ENCODE data around the gene PCGF3. TPM values are rescaled to one million over a fixed set of nuclear protein-coding genes. Genes with fewer than 3 reads are reported as not detected.

The PCGF3 gene
- total RNA-seq, 2 experiments from 2014 or later, result 51.5 to 52.1 TPM

GRCh38 chr4:674172-675035, 31.2 kb upstream of the PCGF3 start, which contains the start of the genes ATP5ME and MYL5:
TSS of gene ATP5ME (minus strand) at chr4:674276. CDS start at chr4:674247, 29 bp downstream.
TSS of gene MYL5 (plus strand) at chr4:674542. CDS start at chr4:678027, 3,485 bp downstream.
- H3K27ac Mint-ChIP-seq, result peak within 1 kb of the TSS; percentile 80
- peak; percentile 98 for DNase-seq
- H3K27me3 Mint-ChIP-seq, result no peaks in the 10 kb centered on the region
- ChIA-PET POLR2A (interaction anchor here (0.6 to 3.3 kb wide), 16 partner anchors 9 to 593 kb away, joined by 3 to 40 read pairs (median 4); partner anchors contain the start of genes GAK, TMEM175, ZNF141 and ZNF718), CTCF (interaction anchor here (0.6 to 3.6 kb wide), 9 partner anchors 9 to 550 kb away, joined by 3 to 29 read pairs (median 5); partner anchors contain the start of gene ZNF718)
- H3K9me3 Mint-ChIP-seq, result no peaks in the 10 kb centered on the region
- peaks cover 13% of the 10 kb centered on the region for H3K4me1 Mint-ChIP-seq
- H3K4me3 Mint-ChIP-seq, result peak within 1 kb of the TSS; percentile 85
- H3K36me3 Mint-ChIP-seq (ENCODE audit: low read depth), result peaks cover 30% of the 10 kb centered on the region

GRCh38 chr4:675036-675882, 30.4 kb upstream of the PCGF3 start:
- Mint-ChIP-seq H3K9me3 (no peaks in the 10 kb centered on the region), H3K4me3 (peak overlapping the region; percentile 85), H3K27ac (peak overlapping the region; percentile 80), H3K36me3 (ENCODE audit: low read depth) (peaks cover 30% of the 10 kb centered on the region), H3K27me3 (no peaks in the 10 kb centered on the region), H3K4me1 (peaks cover 13% of the 10 kb centered on the region)
- ChIA-PET POLR2A (interaction anchor here (0.7 to 2.6 kb wide), 5 partner anchors 11 to 551 kb away, joined by 3 to 22 read pairs (median 9); partner anchors contain the start of gene ZNF718), CTCF (interaction anchor here (1.5 to 3.6 kb wide), 2 partner anchors 8 to 11 kb away, joined by 5 to 29 read pairs; no protein-coding TSS in a partner anchor)
- DNase-seq, result no peak

DNA sequence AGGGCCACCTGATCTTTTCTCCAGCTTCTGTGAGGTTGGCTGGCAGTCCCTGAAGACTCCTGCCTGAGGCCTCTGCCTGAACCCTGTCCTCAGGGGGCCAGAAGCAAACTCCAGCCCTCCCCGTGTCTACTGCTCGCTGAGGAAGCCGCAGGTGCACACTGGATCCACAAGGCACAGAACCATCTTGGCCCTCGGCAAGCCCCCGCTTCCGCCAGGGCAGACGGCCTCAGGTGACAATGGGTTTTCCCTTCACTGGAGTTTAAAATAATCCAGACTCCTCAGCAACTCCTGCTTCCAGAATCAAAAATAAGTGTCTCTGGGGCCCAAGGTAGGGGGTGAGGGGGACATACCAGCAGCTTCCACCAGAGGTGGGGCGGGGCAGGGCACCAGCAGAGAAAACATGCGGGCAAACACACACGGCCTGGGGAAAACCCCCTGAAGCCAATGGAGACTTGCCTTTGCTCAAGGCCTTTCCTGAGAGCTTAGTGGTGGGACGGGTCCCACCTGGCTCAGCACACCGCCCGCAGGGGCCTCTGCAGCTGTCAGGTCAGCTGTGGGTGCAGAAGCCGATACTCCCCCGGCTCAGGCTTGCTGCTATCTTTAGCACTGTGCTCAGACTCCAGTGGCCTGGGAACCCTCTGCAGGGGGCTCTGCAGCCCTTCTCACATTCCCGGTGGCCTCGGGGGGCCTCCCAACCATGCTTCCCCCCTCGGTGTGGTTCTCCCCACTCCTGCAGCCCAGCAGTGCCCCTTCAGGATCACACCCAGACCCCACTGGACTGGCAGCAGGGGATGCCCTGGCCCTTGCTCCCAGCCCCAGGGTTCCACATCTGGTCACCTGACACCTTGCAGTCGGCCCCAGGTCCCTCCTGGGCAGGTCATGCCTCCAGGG, 29.4 kb upstream of the PCGF3 start:
- peaks cover 20% of the 10 kb centered on the region for H3K4me1 Mint-ChIP-seq
- DNase-seq, result no peak
- H3K9me3 Mint-ChIP-seq, result no peaks in the 10 kb centered on the region
- peaks cover 22% of the 10 kb centered on the region for H3K36me3 Mint-ChIP-seq (ENCODE audit: low read depth)
- H3K27ac Mint-ChIP-seq, result no peak overlapping the region
- ChIA-PET CTCF (interaction anchor here (1.5 kb wide), 1 partner anchor 8 kb away, joined by 5 read pairs; no protein-coding TSS in a partner anchor), POLR2A (interaction anchor here (0.7 to 2.6 kb wide), 4 partner anchors 12 to 552 kb away, joined by 3 to 22 read pairs (median 6); partner anchors contain the start of gene ZNF718)
- H3K4me3 Mint-ChIP-seq, result peak overlapping the region; percentile 35
- no peaks in the 10 kb centered on the region for H3K27me3 Mint-ChIP-seq

GRCh38 chr4:676871-677235, 28.8 kb upstream of the PCGF3 start:
- H3K27ac Mint-ChIP-seq, result no peak overlapping the region
- no peaks in the 10 kb centered on the region for H3K27me3 Mint-ChIP-seq
- no peak overlapping the region for H3K4me3 Mint-ChIP-seq
- POLR2A ChIA-PET, result no interaction called here
- DNase-seq, result no peak
- peaks cover 16% of the 10 kb centered on the region for H3K36me3 Mint-ChIP-seq (ENCODE audit: low read depth)
- CTCF ChIA-PET, result no interaction called here
- H3K4me1 Mint-ChIP-seq, result peaks cover 20% of the 10 kb centered on the region
- H3K9me3 Mint-ChIP-seq, result no peaks in the 10 kb centered on the region

DNA sequence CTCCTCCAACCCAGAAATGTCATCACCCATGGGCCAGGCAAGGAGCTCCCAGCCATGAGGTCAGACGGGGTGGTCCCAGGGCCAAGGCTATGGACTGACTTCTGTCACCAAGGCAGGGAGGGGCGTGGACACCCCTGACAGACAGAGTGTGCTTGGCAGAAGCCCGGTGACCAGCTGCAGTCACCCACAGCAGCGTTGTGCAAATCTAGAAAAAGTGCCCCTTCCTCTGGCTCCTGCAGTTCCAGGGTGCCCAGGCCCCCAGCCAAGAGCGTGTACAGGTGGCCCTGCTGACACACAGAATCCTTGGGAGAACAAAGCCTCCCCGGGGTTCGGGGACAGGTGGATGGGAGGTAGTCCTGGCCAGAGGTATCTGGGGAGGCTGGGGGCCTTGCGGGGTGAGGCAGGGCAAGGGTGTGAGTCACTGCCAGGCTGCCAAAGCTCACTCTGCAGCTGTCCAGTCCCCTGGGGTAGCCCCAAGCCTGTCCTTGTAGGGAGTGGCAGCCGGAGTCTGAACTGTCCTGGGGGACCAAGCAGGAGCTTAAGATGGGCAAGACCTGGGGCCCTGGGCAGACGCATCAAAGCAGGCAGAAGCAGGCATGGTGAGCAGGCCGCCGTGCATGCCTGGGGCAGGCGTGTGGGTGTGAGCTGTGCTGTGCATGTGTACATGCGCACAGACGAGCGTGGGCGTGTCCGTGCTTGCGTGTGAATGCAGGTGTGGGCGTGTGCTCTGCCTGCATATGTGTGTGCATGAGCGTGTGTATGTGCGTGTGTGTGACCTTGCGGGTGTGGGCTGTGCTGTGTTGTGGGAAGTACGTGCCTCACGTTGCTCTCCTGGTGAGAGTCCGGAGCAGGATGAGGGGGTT, 28.0 kb upstream of the PCGF3 start:
- ChIA-PET CTCF (no interaction called here), POLR2A (no interaction called here)
- Mint-ChIP-seq H3K27me3 (no peaks in the 10 kb centered on the region), H3K27ac (no peak overlapping the region), H3K4me1 (peaks cover 20% of the 10 kb centered on the region), H3K36me3 (ENCODE audit: low read depth) (peaks cover 9% of the 10 kb centered on the region), H3K9me3 (no peaks in the 10 kb centered on the region), H3K4me3 (no peak overlapping the region)
- no peak for DNase-seq

- Mint-ChIP-seq H3K4me1 (peaks cover 14% of the 10 kb centered on the region), H3K4me3 (no peak overlapping the region), H3K9me3 (no peaks in the 10 kb centered on the region), H3K36me3 (ENCODE audit: low read depth) (peaks cover under 1% of the 10 kb centered on the region), H3K27ac (no peak overlapping the region), H3K27me3 (no peaks in the 10 kb centered on the region)
- no peak for DNase-seq
- ChIA-PET CTCF (no interaction called here), POLR2A (interaction anchor here (1.0 kb wide), 1 partner anchor 17 kb away, joined by 3 read pairs; no protein-coding TSS in a partner anchor)
These were observed 27.1 kb upstream of the PCGF3 start for GRCh38 chr4:678331-679103.

GRCh38 chr4:679104-679481, 26.5 kb upstream of the PCGF3 start:
- no peak for DNase-seq
- no peaks in the 10 kb centered on the region for H3K9me3 Mint-ChIP-seq
- H3K27me3 Mint-ChIP-seq, result no peaks in the 10 kb centered on the region
- H3K4me1 Mint-ChIP-seq, result peaks cover 12% of the 10 kb centered on the region
- H3K4me3 Mint-ChIP-seq, result no peak overlapping the region
- no peak overlapping the region for H3K27ac Mint-ChIP-seq
- ChIA-PET POLR2A (interaction anchor here (1.0 kb wide), 1 partner anchor 17 kb away, joined by 3 read pairs; no protein-coding TSS in a partner anchor), CTCF (no interaction called here)
- no peaks in the 10 kb centered on the region for H3K36me3 Mint-ChIP-seq (ENCODE audit: low read depth)

GRCh38 chr4:679629-680028, 26.0 kb upstream of the PCGF3 start:
- no peaks in the 10 kb centered on the region for H3K27me3 Mint-ChIP-seq
- ChIA-PET POLR2A (interaction anchor here (1.0 kb wide), 1 partner anchor 16 kb away, joined by 3 read pairs; no protein-coding TSS in a partner anchor), CTCF (no interaction called here)
- H3K36me3 Mint-ChIP-seq (ENCODE audit: low read depth), result no peaks in the 10 kb centered on the region
- no peak for DNase-seq
- H3K9me3 Mint-ChIP-seq, result no peaks in the 10 kb centered on the region
- H3K4me3 Mint-ChIP-seq, result no peak overlapping the region
- peaks cover 11% of the 10 kb centered on the region for H3K4me1 Mint-ChIP-seq
- no peak overlapping the region for H3K27ac Mint-ChIP-seq

- Mint-ChIP-seq H3K27ac (no peak overlapping the region), H3K4me1 (peaks cover 11% of the 10 kb centered on the region), H3K36me3 (ENCODE audit: low read depth) (no peaks in the 10 kb centered on the region), H3K27me3 (no peaks in the 10 kb centered on the region), H3K4me3 (peak overlapping the region; percentile 53), H3K9me3 (no peaks in the 10 kb centered on the region)
- POLR2A ChIA-PET, result interaction anchor here (0.6 to 1.0 kb wide), 2 partner anchors 16 to 207 kb away, joined by 3 to 5 read pairs; no protein-coding TSS in a partner anchor
- no peak for DNase-seq
- CTCF ChIA-PET, result no interaction called here
These were observed 25.5 kb upstream of the PCGF3 start for GRCh38 chr4:680091-680490.

GRCh38 chr4:680551-680927, 25.1 kb upstream of the PCGF3 start:
- DNase-seq, result no peak
- Mint-ChIP-seq H3K4me3 (peak overlapping the region; percentile 53), H3K27ac (no peak overlapping the region), H3K9me3 (no peaks in the 10 kb centered on the region), H3K27me3 (no peaks in the 10 kb centered on the region), H3K4me1 (peaks cover 8% of the 10 kb centered on the region), H3K36me3 (ENCODE audit: low read depth) (no peaks in the 10 kb centered on the region)
- POLR2A ChIA-PET, result interaction anchor here (0.6 to 1.0 kb wide), 2 partner anchors 16 to 207 kb away, joined by 3 to 5 read pairs; no protein-coding TSS in a partner anchor
- CTCF ChIA-PET, result no interaction called here
